Measurements from ENCODE around the gene GABRB1.
A peak's percentile ranks its signal among the peaks of the same experiment; 100 is the strongest.

GABRB1 gene

GRCh38 chr4:47386561-47387235 lies 355.3 kb downstream of the GABRB1 start:
- no peak for DNase-seq (ENCODE audit: low spot score)

GRCh38 chr4:47390428-47391125 lies 359.2 kb downstream of the GABRB1 start:
- DNase-seq (ENCODE audit: low spot score) = no peak

DNA sequence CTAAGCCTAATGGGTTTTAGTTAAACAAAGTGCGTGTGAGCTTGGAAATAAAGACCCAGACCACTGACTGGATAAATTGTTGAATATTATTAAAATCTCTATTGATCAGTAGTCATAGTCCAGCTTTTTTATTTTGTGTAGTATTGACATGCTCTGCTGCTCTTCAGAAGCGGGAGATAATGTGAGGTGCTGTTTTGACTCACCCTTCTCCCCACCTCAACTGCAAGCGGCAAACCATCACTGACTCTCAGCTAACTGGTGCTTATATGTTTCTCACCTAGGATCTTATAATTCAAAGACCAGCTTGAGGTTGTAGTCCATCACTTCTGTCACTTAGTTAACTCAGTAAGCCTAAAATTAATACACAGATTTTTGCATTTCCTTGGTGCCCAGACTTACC lies 359.9 kb downstream of the GABRB1 start:
- no peak for DNase-seq (ENCODE audit: low spot score)

- DNase-seq (ENCODE audit: low spot score) = no peak
Observed at GRCh38 chr4:47406408-47406807, 375.0 kb downstream of the GABRB1 start.

- DNase-seq (ENCODE audit: low spot score) = no peak
Observed at GRCh38 chr4:47410271-47410670, 378.9 kb downstream of the GABRB1 start.

- DNase-seq (ENCODE audit: low spot score) = no peak
Observed at GRCh38 chr4:47413521-47413920, 382.2 kb downstream of the GABRB1 start.

DNA sequence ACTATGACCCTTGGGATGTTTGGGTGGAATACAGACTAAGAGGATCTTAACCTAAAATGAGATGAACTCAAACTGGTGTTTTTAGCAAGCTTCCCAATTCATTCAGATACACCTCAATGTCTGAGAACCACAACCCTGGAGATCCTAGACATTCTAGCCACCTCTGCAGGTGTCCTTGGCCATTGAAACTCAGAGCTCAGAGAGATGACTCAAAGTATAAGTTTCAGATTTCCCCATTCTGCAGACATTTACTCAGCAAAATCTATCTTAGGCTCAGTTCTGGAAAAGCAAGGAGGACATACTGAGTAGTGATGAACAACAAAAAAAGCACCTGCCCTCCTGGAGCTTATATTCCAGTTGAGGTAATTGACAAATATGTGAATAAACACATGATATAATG lies 384.4 kb downstream of the GABRB1 start:
- no peak for DNase-seq (ENCODE audit: low spot score)

GRCh38 chr4:47418147-47418546 lies 386.8 kb downstream of the GABRB1 start:
- no peak for DNase-seq (ENCODE audit: low spot score)

GRCh38 chr4:47419296-47419695 lies 387.9 kb downstream of the GABRB1 start:
- DNase-seq (ENCODE audit: low spot score) = no peak

GRCh38 chr4:47425628-47426027 lies 394.3 kb downstream of the GABRB1 start:
- DNase-seq (ENCODE audit: low spot score) = no peak

GRCh38 chr4:47427935-47428334 lies 396.6 kb downstream of the GABRB1 start:
- DNase-seq (ENCODE audit: low spot score) = no peak

- no peak for DNase-seq (ENCODE audit: low spot score)
Observed at GRCh38 chr4:47432749-47433148, 401.4 kb downstream of the GABRB1 start.

- no peak for DNase-seq (ENCODE audit: low spot score)
Observed at GRCh38 chr4:47434931-47435330, 403.6 kb downstream of the GABRB1 start.

- no peak for DNase-seq (ENCODE audit: low spot score)
Observed at GRCh38 chr4:47442980-47443379, 411.6 kb downstream of the GABRB1 start.

- no peak for DNase-seq (ENCODE audit: low spot score)
Observed at GRCh38 chr4:47444031-47444430, 412.7 kb downstream of the GABRB1 start.

- no peak for DNase-seq (ENCODE audit: low spot score)
Observed at GRCh38 chr4:47451657-47452056, 420.3 kb downstream of the GABRB1 start.

- no peak for DNase-seq (ENCODE audit: low spot score)
Observed at GRCh38 chr4:47462799-47463234, 431.4 kb downstream of the GABRB1 start.

DNA sequence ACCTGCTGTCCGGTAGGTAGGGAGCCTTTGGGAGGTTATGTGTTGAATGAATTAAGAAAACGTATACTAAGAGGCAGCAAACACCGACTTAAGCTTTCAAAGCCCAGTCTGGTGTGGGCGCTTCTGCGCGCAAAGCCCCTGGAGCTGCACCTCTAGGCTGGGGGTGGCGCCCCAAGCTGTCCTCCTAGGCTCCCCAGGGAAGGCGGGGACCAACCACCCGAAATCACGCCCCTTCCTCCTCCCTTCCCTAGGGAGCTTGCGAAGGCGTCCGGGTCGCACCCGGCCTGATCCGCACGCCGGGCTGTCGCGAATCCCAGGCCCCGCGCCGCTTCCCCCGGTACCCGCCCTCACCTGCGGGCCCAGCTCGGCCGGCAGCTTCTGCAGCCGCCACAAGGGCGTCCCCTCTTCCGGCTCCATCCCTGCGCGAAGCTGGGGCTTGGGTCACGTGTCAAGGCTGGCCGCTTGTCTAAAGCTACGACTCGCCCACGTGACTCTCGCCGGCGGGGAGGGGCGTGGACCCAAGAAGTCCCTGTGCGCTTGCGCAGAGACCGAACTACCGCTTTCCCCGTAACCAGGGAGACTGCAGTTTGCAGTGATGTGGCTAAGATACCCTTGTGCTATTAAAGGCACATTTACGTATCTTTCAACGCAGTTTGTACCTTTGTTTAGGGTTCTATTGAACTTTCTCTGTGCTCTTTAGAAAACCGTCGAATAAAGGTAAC lies 432.0 kb downstream of the GABRB1 start, which contains the start of gene COMMD8:
TSS of gene COMMD8 (minus strand) at position 468 of the 722 bp plus-strand sequence. CDS start at position 417, 51 bp downstream.
- DNase-seq (ENCODE audit: low spot score) = peak; percentile 96

DNA sequence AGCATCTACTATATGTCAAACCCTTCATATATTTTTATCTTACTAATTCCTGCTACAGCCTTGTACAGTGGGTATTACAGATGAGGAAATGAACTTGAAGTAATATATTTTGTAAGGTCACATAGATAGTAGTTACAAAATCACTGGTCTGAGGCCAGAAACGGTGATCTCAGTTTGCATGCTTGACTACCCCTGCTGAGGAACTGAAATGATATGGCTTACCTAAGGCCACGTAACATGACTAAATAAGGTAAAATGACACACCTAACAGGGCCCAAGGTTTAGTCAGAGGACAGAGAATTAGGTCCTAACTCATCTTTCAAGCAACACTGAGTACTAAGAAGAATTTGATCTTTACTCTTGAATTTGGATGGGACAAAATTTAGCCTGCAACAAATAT lies 433.6 kb downstream of the GABRB1 start:
- DNase-seq (ENCODE audit: low spot score) = no peak

DNA sequence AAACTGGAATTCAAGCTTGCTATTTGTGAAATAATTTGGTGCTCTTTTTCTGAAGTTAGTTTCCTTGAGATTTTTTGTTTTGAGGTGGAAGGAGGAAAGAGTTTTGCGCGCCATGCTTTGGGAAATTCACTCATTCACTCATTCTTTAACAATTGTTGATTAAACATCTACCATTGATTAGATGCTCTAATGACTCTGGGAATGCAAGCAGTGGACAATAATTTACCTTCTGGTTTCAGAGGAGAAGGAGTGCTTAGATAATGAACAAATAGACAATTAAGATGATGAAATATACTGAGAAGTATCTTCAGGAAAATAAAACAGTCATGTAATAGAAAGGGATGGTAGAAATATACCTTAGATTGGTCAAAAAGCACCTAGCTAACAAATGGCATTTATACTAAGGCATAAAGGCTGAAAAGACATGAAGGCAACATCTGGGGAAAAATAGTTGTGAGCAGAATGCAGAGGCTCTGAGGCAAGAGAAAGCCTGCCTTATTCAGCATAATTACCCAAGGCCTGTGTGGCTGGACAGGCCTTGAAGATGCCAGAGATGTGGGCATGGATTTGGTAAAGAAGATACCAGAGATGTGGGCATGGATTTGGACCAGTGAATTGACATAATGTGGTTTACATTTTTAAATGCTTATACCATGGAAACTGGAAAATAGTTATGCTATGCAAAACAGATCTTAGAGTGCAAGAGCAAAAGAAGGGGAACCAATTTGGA lies 434.9 kb downstream of the GABRB1 start:
- DNase-seq (ENCODE audit: low spot score) = no peak

- DNase-seq (ENCODE audit: low spot score) = no peak
Observed at GRCh38 chr4:47468706-47469365, 437.5 kb downstream of the GABRB1 start.

- no peak for DNase-seq (ENCODE audit: low spot score)
Observed at GRCh38 chr4:47469951-47470350, 438.6 kb downstream of the GABRB1 start.
